ENCODE results near the gene GPRIN3.
"Not testable (repeated sequence)": the region's sequence is repeated elsewhere in the genome, so short reads cannot be mapped to it uniquely, and the experiment has no call there.

Gene GPRIN3

DNA sequence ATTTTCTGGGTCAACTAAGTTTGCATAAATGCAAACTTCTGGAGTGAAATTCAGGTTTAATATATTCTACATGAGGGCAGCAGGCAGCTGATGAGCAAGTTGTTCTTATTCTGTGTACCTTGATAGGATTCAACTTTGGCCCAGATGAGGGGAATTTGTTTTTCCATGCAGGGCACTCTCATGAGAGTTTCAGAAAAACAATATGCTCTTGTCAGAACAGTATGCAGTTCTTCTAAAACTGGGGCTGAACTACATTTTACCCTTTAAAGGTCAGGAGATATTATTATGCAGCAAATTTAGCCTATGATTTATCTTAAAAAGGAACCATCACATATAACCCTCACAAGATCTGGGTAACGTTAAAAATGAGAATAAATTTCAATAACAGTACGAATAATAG, 19.2 kb downstream of the GPRIN3 start:
- no peak for DNase-seq

DNA sequence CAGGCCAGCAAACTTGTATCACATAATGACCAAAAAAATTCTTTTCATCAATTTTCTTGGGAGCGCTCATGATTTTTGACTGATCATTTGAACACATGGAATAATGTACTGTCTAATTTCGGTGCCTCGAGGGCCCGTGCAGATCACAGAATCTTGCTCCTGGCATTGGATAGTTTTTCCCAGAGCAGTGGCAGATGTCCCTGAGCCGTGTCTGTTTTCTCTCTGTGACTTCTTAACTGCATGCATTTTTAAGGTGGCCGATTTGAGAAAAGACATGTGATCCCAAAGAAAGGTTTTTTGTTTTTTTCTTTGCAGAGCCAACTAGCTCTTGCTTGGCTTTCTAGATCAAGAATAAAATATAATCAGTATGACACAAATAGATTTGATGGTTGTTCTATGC, 19.7 kb downstream of the GPRIN3 start:
- DNase-seq: no peak

DNA sequence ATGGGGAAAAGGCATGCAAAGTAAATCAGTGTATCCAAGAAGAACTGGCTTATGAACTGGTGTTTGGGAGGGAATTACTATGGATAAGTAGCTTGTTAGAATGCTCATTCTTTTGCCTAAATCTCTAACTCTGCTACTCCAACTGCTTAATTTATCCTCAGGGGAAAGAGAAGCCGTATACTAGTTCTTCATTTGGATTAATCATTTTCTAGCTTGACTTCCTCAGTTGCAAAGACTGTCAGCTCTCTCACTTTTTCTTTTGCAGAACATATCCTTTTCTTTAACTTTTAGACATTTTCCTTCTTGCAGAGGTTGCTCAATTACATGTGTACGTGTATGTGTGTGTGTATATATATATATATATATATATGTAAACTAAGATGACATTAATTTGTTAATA, 21.9 kb downstream of the GPRIN3 start:
- no peak for DNase-seq

DNA sequence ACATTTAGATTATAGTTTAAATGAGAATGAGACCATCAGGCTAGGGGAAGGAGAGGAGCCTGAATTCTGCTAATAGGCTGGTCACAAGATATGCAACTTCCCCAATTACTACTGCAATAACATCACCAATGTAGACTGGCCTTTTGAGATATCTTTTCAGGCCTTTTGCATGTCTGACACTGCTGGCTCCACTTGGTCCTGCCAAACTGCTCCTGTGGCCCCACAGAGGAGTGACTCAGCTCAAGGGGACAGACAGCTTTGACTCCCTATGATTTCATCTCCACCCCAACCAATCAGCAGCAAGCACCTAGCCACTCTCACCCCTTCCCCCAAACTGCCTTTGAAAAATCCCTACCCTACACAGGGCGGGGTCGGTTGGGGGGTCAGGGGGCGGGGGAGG, 22.8 kb downstream of the GPRIN3 start:
- DNase-seq: no peak

DNA sequence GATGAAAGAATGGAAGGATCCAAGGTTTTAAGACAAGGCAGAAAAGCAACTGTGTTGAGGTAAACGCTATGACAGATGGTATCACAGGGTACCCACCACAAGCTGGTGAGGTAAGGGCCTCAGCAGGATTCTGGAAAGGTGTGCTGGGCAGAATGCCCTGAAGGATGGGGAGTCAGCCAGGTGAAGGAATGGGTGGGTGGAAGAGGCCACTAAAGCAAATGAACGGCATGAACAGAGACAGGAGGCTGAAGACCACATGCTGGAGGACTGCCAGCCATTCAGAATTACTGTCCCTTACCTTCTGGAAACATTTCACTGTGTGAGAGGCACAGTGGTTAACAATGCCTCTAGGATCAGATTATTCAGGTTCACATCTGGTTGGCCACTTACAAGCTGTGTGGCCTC, 23.6 kb downstream of the GPRIN3 start:
- no peak for DNase-seq

DNA sequence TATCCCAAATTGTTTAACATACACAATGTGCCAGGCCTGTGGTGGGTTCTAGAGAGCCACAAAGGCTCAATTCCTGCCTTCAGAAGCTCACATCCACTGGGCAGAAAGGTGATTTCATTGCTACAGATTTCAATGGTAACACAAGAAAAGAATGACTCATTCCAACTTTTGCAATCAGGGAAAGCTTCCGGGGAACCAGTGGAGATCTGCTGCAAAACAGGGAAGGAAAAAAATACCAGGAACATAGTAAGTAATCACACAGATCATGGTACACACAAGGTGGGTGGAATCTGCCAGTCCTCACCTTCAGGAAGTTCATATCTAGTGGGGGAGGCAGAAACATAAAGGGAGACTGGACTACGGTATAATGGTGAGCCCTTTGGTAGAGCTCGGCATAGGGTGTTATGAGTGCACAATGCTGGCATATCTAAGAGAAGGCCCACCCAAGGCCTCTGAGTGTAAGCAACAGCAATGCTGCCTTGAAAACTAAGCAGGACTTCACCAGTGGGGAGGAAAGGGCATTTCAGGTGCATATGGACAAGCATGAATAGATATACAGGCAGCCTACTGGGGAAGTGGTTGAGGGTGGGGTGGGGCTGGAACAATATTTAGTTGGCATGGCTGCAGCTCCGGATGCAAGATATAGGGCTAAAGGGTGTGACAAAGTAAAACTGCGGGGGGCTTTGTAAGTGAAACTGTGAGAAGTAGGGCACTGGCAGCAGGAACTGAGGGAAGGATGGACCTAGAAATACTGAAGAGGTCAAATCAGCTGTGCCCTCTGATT, 24.2 kb downstream of the GPRIN3 start:
- no peak for DNase-seq

DNA sequence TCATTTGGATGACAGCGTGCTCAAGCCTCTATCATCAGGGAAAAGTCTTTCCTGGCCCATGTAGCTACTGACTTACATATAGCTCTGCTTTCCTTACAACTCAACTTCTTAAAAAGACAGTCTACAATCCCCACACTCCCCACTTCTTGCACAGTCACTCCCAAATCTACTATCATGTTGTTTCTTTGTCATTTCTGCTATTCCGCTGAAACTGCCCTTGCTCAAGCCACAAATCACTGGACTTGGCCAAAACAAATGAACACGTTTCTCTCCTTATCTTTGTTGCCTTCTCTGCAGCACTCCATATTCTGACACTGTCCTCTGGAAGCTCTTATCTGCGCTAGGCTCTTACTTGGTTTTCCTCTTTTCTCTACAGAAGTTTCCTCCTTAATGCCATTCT, 28.2 kb downstream of the GPRIN3 start:
- no peak for DNase-seq

DNA sequence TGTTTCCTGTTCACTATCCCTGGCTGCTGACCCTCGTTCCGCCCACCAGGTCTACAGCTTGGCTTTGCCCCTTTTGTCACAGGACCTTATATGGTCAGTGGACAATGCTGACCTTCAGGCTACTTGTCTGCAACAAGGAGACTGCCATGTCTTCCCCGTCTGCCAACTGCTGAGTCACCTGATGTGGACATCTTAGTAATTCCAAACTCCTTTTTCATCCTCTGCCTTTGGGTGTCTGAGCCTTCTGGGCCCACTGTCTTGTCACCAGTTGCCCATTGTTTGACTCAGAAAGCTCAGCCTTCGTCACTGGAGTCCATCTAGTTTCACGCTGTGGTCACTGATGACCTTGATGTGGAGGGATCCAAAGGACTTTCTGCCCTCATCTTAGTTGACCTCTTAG, 30.2 kb downstream of the GPRIN3 start:
- no peak for DNase-seq

DNA sequence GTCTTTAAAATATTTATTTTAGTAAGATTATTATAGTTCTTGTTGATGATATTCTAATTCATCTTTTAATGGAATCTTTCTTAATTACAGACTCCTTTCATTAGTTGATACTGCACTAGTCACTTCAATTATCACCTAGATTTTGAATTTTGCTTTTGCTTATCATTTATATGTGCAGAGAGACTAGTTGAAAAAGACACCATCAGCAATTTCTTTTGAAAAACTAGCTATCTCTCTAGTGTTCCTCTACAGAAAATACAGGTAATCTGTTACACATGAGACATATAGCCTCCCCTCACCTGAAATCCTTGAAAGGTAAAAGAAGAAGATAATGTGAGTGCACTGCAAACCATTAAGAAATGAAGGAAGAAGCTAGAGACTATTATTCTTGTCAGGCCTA, 31.3 kb downstream of the GPRIN3 start:
- no peak for DNase-seq

DNA sequence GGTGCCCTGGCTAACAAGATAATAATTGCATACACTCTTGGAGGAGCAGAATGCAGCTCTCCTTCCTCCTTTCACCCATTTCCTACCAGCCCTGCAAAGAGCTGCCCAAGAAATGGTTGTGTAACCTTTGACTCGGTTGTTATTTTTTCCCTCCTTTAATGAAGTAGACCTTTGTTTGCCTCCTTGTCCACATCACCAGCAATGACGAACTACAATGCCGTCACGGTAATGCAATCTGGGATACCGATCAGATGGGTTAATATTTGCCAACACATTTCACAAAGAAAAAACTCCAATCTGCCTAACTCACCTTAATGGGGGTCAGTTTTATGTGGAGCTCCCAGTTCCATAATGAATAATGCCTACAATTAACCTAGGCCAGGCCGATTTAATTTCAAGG, 32.0 kb downstream of the GPRIN3 start:
- DNase-seq: no peak

DNA sequence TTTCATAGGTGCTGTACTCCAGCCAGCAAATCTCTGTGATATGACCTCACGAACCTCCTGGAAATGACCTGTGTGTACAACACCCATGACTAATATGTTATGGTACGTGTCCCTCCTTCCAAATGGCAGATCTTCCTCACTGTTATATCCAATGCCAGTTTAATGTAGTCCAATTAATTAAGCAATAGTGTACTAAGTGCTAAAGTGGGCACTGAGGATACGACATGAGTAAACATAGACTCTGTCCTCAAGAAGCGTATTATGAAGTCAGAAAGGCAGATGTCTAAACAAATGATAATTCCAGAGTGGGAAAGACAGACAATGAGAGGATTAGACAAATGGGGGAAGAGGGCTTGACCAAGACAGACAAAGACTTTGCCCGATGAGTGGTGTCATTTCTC, 33.9 kb downstream of the GPRIN3 start:
- DNase-seq: no peak

DNA sequence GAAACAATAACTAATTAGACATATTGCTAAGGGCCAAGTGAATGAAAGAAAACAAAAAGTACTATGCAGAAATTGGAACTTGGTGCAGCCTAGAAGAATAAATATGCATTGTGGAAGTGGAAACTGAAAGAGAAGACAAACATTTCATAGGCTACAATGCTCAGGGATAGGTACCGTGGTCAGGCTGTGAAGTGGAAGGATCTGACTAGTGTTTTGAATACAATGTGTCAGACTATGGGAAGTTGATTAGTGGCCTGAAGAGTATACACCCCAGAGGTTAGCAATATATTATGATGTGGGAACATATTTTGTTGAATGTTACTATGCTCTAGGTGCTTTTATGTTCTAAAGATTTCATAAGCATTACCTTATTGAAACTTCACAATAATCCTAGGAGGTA, 36.8 kb downstream of the GPRIN3 start:
- no peak for DNase-seq

DNA sequence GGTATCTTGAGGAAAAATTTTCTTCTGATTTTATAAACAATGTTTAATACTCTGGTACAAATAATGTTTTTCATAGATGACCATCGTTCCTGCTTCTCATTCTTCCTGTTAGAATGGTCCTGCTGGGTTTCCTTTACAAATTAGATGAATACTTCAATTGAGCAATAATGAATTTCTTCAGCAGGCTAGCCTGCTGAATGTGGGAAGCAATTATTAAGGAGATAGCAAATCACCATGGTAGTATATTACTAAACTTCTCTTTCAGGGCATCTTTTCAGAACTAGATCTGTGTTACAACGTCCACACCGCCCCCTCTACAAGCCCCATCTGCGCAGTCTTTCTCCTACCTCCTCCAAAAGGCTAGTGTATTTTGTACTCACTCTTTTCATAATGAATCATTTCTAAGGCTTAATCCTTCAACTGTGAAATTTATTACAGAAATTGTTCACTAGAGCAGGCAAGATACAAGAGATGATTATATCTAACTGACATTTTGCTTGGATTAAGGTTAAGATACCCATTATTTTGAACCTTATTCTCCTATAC, 38.4 kb downstream of the GPRIN3 start:
- DNase-seq: no peak

DNA sequence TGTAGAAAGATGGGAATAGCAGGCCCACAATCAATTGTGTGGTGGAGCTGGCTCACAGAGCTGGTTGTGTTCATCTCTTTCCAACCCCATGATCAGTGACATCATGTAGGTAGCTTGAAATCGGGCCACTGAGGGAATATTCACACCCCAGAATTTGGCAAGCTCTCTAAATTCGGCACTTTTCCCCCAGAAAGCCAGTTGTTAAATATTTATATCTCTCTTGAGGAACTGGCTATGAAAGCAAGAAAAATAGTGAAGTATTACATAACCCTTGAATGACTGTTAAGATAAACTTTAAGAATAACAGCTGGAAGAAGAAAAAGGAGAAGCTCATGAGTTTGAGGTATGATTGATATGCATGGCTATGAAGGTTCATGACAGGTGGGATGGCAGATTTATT, 38.9 kb downstream of the GPRIN3 start:
- no peak for DNase-seq

DNA sequence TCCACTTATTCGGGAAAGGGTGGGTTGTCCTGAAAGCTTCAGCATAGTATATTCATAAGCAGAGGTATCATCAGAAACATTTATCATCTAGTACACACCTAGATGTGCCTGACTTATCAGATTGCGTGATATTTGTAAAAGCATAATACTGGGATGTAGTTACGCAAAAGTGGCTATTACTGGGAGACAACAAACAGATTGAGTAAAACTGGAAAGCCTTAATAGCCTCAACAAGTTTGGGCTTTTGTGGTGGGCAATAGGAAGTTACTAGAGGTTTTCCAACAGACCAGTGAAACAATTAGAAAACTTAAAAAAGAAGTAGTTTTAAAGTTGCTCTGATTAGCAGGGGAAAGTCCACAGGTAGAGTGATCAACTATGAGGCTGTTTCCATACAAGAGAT, 39.8 kb downstream of the GPRIN3 start:
- DNase-seq: no peak

DNA sequence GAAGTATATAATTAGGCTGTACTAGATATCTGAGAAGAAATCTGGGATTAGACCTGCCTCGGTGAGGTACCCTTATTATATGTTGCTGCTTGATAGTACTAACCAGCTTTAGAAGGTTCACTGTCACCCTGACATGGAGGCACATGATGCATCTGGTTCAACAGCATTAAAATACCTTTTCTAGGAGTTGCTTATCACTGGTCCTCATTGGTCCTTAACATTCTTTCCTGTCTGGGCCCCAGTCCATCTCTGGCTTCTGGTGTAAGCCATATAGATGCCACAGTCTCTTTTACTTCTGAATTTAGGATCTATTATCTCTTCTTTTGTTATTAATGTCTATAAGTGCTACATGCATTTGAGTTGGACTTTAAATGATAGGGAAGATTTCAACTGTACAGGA, 40.2 kb downstream of the GPRIN3 start:
- DNase-seq: no peak

DNA sequence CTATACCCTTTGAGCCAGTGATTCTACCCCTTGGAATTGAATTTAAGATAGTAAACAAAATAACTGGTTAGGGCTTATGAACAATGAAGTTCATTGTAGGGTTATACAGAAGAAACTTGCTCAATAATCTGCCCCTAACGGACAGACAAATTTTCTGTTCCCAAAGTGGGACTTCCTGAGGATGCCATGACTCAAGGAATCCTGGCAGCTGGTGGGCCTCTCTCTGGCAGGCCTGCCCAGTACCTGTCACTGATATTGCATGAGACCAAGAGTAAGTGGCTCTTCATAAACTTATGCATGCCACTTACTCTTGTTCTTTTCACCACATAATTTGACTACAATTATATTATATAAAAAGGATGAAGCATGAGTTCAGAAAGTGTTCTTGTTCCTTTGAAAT, 41.5 kb downstream of the GPRIN3 start:
- DNase-seq: no peak

DNA sequence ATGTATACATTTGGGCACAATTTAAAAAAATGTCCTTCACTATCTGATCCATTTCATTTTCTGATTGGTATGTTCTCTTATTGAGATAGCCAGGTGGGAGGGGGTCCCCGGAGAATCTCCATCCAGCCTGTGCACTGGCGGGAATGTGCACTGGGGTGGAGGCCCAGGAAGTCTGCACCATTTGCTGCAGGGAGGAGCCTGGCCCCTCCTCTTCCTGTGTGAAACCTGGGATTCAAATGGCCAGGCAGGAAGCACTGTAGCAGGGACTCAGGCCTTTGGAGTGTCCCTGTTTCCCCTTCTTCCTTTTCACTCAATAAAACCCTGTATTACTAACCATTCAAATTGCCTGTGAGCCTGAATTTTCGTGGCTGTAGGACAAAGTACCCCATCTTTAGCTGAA, 44.3 kb downstream of the GPRIN3 start:
- DNase-seq: no peak

DNA sequence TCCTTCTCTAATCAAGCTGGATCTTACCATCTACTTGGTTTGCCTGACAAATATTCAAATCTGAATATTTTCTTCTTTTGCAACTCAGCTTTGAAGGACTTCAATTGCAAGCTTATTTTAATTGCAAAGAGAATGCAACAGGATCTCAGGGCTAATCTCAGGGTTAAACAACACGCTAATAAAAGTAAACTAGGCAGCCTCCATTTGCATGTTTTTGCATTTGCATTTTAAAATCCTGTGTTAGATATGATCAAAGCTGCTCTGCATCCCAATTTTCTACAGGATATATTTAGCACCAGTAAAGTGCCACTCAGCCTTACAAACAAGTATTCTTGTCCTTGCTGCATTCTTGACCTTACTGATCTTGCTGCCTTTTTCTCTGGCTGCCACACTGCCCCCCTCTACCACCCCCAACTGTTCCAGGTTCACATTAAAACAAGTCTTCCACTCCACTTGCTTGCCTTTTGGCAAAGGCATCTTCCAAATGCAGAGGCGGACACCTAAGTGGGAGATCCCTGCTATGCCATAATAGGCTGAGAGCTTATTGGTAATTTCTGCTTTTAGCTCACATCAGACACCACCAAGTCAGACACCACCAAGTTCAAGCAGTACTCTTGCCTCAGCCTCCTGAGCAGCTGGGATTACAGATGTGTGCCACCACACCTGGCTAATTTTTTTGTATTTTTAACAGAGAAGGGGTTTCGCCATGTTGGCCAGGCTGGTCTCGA, 48.1 kb downstream of the GPRIN3 start:
- DNase-seq: no peak

DNA sequence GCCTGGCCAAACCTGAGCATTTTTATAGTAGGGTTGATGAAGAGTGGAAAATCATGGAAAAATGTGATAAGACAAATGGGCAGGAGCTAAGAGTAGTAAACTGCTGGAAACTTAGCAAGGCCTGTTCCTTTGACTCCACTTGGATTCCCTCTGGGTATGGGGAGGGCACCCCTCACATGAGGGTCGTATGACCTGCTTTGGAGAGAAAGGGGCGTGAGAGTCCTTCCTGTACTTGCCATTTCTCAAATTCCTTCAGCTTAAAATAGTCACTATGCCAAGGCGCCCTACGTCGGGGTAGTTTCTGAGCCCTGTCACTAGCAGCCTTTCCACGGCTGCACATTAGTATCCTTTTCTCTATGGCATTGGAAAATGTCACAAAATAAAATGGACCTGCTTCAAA, 49.1 kb downstream of the GPRIN3 start:
- no peak for DNase-seq

DNA sequence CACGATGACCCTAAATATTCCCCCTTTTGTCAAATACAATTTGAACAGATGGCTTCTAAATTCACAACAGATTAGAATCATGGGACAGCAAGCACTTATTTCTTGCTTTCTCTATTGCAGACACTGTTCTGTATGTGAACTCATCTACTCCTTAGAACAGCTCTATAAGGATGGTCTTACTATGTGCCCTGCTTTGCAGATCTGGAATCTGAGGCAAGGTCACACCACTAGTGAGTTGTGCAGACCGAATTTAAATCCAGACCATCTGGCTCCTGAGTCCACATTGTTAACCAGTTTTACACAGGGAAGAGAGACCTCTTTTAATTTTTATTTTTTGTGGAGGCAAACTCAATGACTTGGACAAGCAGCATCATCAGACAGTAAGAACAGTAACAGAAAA, 50.2 kb downstream of the GPRIN3 start:
- no peak for DNase-seq

DNA sequence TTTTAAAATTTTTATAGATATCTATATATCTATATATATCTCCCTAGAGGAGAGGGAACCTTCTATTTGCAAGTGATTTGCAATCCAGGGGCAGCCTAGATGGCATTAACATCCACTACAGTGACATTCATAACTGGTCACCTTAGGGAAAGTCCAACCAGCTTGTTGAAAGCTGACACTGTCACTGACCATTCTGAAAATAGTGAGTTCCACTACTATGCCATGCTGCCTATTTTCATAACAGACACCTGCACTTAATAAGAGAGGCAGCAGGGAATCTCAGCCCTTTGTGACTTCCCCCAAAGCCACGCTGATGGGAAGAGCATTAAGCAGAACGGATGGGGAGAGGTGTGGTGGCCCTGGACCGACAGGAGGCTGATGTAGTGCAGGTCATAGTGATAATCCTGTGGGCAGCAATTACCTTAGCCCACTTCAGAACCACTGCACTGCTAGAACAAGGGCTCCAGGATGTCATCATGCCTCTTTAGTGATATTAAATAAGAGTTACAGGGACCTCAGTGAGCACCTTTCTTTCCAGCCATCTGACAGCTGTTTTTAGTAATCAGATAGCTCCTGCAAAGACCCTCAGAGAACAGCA, 51.3 kb downstream of the GPRIN3 start:
- DNase-seq: no peak

DNA sequence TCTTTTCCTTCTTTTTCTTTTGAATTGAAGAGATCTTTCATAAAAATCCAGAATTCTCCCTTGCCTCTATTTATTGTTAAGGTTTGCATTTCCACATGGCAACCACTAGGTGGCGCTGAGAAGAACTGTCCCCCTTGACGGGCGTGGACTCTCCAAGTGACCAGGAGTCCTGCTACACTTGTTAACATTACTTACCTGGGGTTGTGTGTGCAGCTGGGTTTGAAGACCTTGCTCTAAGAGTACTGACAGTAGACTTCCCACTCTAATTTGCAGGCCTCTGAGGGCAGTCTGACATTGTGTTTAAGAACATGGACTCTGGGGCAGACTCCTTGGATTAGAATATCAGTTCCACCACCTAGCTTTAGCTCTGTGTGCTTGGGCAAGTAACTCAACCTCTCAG, 52.8 kb downstream of the GPRIN3 start:
- DNase-seq: peak; percentile 22

DNA sequence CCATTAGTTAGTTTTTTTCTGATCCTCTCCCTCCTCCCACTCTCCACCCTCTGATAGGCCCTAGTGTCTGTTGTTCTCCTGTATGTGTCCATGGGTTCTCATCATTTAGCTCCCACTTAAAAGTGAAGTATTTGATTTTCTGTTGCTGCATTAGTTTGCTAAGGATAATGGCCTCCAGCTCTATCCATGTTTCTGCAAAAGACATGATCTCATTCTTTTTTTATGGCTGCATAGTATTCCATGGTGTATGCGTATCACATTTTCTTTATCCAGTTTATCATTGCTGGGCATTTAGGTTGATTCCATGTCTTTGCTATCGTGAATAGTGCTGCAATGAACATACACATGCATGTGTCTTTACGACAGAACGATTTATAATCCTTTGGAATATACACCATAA, 53.3 kb downstream of the GPRIN3 start:
- DNase-seq: not testable (repeated sequence)
